ENCODE results near the gene FAM241A.

The FAM241A gene

GRCh38 chr4:112145790-112146501 lies 692 bp downstream of the FAM241A start:
- no peak for DNase-seq (ENCODE audit: extremely low read depth, low read depth)
- TF ChIP-seq CTCF (IDR thresholded peaks at IDR 0.05; ENCODE audit: low read depth, low read length), result peak; percentile 17

GRCh38 chr4:112146502-112146813 lies 1.2 kb downstream of the FAM241A start:
- no peak for TF ChIP-seq CTCF (IDR thresholded peaks at IDR 0.05; ENCODE audit: low read depth, low read length)
- no peak for DNase-seq (ENCODE audit: extremely low read depth, low read depth)

GRCh38 chr4:112147697-112148096 lies 2.4 kb downstream of the FAM241A start:
- DNase-seq (ENCODE audit: extremely low read depth, low read depth), result no peak
- TF ChIP-seq CTCF (IDR thresholded peaks at IDR 0.05; ENCODE audit: low read depth, low read length), result no peak

GRCh38 chr4:112150920-112151319 lies 5.7 kb downstream of the FAM241A start:
- no peak for TF ChIP-seq CTCF (IDR thresholded peaks at IDR 0.05; ENCODE audit: low read depth, low read length)
- no peak for DNase-seq (ENCODE audit: extremely low read depth, low read depth)

GRCh38 chr4:112152521-112152920 lies 7.3 kb downstream of the FAM241A start:
- DNase-seq (ENCODE audit: extremely low read depth, low read depth), result no peak
- TF ChIP-seq CTCF (IDR thresholded peaks at IDR 0.05; ENCODE audit: low read depth, low read length), result no peak

- TF ChIP-seq CTCF (IDR thresholded peaks at IDR 0.05; ENCODE audit: low read depth, low read length), result no peak
- DNase-seq (ENCODE audit: extremely low read depth, low read depth), result no peak
Observed at GRCh38 chr4:112153211-112153791, 8.0 kb downstream of the FAM241A start.

- no peak for TF ChIP-seq CTCF (IDR thresholded peaks at IDR 0.05; ENCODE audit: low read depth, low read length)
- no peak for DNase-seq (ENCODE audit: extremely low read depth, low read depth)
Observed at GRCh38 chr4:112156112-112156511, 10.9 kb downstream of the FAM241A start.
